GM19468 (cell line): Measurements from ENCODE around the gene DAPP1.

Source experiments
- ATAC-seq: cut with Tn5 transposase; IDR thresholded peaks from one replicate; pipeline ENCODE4 v1.9.1; 2021; ENCODE audit warnings: mild to moderate bottlenecking, moderate library complexity, moderate number of reproducible peaks; ENCODE audit not compliant: unreplicated experiment; ENCODE audit errors: extremely low read depth

Gene DAPP1

DNA sequence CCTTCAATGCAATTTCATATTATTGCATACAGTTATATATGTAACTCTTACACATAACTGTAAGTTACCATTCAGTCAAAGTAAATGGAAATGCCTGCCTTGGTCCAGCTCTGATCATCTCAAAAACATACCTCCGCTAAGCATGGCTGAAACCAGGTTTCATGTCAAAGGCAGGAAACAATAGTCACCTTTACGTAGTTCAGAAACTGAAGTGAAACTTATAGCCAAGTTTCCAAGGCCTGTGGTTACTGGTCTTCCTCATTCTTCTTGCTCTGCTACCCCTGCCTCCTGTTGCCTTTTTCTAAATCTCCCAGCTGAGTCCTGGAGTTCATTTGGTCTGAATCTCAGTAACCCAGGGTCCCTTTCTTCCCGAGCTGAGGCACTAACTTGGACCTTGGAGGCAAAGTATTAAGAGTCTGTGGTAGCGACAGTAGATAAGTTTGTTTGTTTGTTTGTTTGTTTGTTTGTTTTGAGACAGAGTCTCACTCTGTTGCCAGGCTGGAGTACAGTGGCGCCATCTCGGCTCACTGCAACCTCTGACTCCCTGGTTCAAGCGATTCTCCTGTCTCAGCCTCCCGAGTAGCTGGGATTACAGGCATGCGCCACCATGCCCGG is 30.8 kb downstream of the DAPP1 start:
- ATAC-seq, result peak; percentile 74

DNA sequence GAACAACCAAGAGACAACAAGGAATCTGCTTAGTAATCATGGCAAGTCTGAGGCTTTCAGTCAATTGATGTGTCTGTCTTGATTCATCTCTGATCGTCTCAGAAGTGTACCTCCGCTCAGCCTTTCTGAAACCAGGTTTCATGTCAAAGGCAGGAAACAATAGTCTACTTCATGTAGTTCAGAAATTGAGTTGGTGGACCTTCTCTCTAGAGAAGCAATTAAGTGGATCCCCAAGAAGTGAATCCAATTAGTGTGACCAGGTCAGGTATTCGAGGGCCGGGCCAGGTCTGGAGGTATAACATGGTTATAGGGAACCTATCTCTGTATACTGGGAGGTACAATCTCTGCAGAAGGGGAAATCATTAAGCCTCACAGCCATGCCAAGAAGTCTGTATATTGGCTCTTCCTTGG is 32.0 kb downstream of the DAPP1 start:
- peak; percentile 7 for ATAC-seq

DNA sequence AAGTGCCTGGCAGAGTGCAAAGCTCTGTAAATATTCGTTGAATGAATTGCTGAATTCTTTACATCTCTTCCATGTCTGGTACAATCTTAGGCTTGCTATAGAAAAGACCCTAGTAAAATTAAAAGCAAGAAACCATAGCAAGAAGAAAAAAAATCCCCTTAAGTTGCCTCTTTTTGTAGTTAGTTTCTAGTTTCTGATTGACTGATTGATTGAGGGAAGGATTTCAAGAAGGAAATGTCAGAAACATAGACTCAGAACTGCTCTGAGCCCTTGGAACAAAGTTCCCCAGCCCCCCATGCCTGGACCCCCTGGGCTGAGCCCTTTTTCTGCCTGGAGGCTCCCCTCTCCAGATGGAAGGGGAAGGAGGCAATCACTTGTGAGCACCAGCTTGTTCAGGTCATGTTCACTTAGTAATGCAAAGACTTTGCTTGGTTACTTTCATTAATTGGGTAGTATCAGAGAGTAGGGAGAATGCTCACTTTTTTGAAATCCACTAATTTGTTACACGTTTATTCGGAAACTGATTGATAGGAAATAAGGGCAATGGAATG is 35.6 kb downstream of the DAPP1 start:
- ATAC-seq, result no peak

DNA sequence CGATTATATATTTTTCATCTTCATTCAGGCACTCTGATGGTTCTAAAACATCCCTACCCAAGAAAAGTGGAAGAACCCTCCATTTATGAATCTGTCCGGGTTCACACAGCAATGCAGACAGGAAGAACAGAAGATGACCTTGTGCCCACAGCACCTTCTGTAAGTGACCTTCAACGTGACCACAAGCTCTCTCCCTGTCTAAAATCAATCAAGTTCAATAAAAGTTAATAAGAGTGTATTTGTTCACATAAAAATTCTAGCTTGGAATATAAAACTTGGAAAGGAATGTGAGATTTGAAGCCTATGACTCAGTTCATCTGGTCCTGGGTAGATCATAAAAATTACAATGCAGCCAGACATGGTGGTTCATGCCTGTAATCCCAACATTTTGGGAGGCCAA is 36.6 kb downstream of the DAPP1 start:
- no peak for ATAC-seq

DNA sequence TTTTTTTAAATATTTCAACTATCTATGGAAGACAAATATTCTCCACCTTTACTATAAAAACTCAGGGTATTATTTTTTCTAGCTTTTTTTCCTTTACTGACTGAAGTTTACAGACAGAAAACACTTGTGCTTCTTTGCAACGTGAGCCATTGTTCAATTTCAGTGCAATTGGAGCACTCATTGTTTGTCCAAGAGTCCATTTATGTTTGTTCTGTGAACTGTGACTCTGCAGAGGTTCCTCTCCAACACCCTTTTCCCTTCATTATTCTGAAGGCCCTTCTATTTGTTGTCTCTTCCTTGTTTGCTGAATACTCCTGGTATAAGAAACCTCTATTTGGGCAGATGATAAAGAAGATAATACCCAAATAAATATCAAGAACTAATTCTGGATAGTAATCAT is 37.4 kb downstream of the DAPP1 start:
- no peak for ATAC-seq

DNA sequence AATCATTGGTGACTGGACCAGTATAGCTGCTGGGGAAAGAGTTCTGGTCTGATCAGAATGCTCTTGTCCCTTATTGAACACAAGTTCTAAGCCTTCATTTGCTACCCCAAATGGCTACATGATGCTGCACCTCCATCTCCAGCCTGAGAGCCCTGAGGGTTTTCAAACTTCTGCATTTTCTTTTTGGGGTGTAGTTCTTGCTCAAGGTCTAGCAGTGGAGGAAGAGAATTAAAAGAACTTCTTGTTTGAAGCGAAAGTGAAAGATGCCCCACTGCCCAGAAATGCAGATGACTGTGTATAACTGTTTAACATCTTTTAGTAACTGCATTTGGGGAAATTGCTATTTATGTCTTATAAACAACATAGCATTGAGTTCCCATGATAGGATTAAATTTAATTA is 39.1 kb downstream of the DAPP1 start:
- ATAC-seq, result peak; percentile 26

DNA sequence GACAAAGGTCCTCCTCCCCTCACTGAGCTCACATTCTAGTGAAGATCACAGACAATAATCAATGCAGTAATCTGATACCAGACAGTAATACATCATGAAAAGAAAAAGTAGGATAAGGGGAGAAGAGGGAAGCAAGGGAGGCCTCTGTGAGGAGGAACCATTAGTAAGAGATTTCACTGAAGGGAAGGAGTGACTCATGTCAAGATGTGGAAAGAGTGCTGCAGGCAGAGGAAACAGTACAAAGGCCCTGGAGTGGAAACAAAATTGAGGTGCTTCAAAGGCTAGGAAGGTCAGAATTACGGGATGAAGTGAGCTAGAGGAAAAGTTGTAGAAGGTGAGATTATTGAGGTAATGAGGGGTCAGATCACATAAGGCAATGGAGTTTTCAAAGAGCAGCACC is 39.5 kb downstream of the DAPP1 start:
- ATAC-seq, result no peak

DNA sequence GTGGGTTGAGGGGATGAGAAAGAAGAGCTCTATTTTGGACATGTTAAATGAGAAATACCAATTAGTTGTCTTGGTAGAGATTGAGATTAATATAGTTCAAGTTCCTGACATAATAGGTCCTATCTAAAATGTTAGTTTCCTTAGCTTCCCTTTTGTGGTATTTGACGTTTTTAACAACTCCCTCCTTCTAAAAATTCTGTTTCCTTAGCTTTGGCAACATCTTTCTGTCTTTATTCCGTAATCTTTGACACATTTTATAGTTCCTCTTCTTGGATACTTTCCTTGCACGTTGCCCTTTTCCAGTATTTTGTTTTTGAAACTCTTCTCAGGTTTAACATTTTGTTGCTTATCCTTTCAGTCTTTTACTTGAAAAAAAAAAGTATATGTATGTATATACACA is 40.7 kb downstream of the DAPP1 start:
- ATAC-seq, result no peak

DNA sequence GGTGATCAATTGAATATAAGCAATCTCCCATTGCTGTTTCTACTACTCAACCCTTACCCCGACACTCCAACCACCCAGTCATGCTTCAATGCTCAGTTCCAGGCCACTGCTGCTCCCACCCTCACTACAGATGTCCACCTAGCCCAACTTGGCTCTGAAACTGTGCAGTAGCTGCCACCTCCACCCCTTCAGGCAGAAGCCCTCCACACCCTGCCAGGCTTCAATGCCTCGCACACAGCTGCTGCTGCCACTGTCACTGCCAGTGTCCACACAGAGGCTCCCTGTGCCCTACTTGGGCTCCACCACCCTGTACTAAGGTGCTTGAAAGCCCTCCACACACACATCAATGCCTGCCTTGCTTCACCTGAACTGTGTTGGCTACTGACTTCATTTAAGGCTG is 43.0 kb downstream of the DAPP1 start:
- ATAC-seq, result peak; percentile 40

DNA sequence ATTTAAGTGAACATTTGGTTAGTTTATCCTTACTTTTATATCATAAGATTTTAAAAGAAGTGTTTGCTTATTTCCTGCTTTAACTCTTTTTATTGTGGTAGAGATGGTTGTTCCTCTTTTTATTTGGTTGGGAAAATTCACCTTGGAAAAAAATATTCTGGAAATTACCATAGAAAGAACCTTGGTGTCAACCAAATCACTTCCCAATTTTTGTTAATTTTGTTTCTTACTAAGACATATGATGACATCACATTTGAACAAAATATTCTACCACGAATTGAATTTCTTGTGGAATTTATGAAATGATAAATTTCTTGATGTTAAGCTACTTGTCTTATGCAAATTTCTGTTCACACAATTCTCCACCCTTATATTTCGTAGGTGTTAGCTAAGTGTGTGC is 43.9 kb downstream of the DAPP1 start:
- ATAC-seq, result no peak

DNA sequence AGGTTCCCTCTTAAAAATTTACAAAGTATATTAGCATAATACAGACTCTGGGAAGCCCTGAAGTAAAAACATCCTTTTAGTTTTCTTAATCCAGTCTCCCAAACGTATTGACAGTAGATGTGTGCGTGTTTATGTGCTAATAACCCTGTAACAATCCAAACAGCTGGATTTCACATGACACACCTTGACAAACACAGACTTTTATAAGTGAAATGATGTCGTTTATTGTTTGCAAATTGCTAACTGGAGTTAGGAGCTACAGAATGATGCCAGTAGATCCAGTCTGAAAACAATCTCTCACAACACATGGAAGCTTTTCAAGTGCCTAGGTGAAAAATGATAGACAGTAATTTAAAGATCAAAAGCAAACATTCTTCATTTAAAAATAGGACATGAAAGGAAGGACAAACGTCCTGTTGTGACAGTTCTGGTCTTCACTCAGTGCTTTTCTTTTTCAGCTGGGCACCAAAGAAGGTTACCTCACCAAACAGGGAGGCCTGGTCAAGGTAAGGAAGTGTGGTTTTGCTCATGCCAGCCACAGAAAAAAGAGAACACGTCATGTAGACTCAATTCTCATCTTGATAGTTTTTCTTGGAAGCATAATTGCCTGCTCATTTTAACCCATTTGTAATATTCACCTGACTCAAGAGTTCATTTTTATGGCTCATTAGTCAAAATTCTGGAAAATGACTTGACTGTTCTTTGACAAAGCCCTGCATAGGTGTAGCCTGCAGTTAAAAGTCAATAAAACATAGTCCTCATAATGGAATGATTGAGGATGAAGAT is 44.7 kb downstream of the DAPP1 start:
- peak; percentile 19 for ATAC-seq

DNA sequence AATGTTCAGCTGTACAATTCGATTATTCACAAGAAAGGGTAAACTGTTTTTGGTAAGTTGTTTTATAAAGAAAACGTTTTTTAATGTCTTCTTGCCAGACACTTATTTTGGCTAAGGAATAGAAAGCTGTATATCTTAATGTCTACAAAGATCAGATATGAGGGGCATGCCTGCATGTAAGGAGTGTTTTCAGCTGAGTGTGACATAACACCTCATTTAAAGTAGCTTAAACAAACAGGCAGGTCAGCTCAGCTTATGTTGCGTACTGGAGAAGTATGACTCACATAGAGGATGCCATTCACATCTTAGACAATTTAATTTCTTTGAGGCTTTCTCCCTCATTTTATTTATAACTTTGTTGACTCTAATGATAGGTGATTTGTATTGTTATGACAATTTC is 47.2 kb downstream of the DAPP1 start:
- no peak for ATAC-seq

DNA sequence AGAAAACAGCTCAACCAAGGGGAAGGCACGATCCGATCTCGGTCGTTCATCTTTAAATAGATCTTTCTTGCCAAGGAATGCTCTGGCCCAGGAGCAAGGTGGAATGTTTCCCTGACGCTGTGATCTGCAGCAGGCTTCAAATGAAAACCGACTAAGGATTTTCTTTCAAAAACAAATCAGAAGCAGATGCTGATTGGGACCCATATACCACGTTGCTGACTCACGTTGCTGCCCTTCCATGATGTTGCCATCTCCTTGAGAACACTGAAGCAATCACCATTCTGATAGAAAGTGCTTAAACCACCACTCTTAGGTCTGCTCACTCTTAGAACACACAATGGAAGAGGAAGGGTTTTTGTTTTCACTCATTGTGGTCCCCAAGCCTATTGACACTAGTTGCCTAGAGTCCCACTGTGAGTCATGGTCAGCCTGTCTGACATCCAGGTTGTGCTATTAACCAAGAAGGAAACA is 51.5 kb downstream of the DAPP1 start:
- no peak for ATAC-seq

DNA sequence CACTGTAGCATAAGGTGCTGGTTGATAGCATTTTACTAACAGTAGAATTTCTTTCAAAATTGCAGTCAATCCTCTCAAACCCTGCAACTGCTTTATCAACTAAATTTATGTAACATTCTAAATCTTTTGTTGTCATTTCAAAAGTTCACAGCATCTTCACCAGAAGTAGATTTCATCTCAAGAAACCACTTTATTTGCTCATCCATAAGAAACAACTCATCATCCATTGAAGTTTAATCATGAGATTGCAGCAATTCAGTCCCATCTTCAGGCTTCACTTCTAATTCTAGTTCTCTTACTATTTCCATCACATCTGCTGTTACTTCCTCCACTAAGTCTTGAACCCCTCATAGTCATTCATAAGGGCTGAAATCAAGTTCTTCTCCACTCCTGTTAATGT is 55.9 kb downstream of the DAPP1 start:
- ATAC-seq, result no peak

DNA sequence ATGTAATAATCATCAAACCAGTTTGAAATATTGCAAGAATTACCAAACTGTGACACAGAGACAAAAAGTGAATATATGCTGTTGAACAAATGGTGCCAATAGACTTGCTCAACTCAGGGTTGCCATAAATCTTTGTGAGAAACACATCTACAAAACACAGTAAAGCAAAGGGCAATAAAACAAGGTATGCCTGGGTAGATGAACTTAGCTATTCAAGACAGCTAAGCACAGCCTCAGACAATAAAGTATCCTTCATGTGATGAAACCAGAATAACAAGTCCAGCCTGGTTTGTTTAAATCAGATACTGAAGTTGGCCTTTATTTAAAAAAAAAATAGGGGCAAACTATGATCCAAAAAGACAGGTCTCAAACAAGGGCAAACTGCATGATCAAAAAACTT is 58.4 kb downstream of the DAPP1 start:
- ATAC-seq, result no peak

DNA sequence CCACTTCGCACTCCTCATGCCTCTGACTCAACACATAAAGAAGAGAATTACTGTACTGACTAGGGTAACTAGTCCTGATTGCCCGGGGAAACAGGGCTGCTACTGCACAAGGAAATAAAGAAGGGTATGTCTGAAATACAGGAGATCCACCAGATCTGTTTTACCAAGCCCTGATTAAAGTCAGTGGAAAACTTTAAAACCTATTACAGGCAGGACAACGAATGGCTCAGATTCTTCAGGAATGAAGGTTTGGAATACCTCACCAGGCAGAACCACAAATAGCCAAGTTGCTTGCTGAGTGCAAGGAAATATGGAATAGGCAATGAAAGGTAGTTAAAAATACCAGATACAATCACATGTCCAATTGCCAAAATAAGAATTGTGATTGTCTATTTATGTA is 60.3 kb downstream of the DAPP1 start:
- ATAC-seq, result no peak

DNA sequence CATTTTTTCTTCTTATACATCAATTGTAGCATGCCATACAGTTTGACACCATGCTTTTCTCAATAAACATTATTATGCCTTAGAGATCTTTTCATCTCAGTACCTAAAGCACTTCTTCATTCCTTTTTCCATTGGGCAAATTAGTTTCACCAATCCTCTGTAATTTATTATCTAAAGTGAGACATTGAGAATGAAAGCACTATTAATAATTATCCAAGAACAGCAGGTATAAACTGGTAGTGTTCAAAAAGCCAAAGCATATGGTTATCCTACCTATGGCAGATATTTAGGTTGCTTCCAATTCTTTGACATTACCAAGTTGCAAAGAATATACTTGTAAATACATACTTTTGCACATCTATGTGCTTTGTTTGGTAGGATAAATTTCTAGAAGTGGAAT is 62.0 kb downstream of the DAPP1 start:
- ATAC-seq, result no peak

DNA sequence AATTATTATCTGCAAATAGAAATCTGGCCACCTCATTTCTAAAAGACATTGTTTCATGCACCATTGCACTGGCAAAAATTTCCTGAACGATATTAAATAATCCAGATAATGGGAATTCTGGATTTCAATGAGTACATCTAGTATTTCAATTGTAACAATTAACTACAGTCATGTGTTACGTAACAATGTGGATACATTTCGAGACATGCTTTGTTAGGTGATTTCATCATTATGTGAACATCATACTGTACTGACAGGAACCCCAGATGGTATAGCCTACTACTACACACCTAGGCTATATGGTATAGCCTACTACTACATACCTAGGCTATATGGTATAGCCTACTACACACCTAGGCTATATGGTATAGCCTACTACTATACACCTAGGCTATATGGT is 62.8 kb downstream of the DAPP1 start:
- ATAC-seq, result no peak

DNA sequence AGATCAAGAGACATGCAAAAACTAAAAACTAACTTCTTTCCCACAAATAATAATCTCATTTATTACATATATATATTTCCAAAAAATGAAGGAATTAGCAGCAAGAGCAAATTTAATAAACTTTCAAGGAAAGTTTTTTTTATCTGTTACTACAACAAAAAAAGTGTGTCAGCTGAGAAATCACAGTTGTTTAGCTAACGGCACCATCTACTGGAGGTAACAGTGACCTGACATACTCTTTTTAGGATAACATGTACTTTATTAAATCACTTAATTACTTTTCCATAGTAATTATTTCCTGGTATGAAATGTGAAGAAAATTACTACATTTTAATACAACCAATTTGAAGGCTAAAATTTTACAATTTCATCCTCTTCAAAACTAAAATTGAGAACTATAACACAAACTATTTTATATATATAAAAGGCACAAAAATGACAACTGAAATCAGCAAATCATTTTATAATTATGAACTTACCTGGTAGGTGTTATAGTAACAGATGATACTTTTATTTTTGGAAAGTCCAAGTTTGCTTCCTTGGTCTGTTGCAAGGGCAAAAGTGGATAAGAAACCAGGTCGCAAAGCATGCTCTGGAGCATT is 68.5 kb downstream of the DAPP1 start:
- no peak for ATAC-seq

DNA sequence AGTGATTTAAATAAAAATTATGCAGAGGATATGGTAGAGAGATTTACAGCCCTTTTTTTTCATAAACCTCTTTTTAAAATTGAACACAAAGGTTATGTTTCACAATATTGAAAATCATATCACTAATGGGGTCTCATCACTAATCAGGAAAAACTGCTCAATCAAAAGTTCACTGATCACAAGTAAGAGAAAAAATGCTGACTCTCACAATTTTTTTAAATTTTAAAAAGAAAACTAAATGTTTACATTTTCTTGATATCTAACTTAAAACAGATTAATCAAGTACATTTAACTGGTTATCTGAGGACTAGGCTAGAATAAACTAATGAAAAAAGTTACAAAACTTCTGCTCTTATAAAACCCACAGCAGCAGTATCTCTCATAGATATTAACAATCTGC is 69.1 kb downstream of the DAPP1 start:
- no peak for ATAC-seq

DNA sequence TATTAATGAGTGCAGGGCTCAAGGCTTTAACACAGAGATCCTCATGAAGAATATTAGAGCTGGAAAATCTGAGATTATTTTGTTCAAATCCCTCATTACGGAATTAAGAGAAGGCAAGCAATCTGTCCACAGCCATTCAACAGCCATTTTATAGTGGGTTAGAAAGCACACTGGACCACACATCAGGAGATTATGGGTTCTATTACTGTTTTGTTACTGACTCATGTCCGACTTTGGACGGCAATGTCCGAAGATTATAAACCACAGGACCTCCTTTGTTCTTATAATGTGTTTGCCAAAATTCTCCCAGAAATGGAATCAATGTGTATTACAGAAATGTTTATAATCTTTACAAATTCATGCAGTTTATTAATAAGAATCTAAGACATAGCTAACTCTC is 69.5 kb downstream of the DAPP1 start:
- ATAC-seq, result no peak
